Progenitor cell of endocrine pancreas (in vitro differentiated cells): ENCODE data around the gene TESMIN. TPM values are rescaled to one million over a fixed set of nuclear protein-coding genes. Genes with fewer than 3 reads are reported as not detected.

Experiments
- DNase-seq: peaks from one replicate; pipeline ENCODE4 v3.0.0; 2021; ENCODE audit warnings: low spot score; ENCODE audit not compliant: unreplicated experiment
- H3K27ac Mint-ChIP-seq: 2 replicates; pipeline ENCODE4 v1.8.0; 2021; ENCODE audit warnings: mild to moderate bottlenecking, moderate library complexity, mixed read lengths
- H3K27me3 Mint-ChIP-seq: 2 replicates; pipeline ENCODE4 v1.8.0; 2021; ENCODE audit warnings: mixed read lengths
- H3K36me3 Mint-ChIP-seq: 2 replicates; pipeline ENCODE4 v1.8.0; 2022; ENCODE audit warnings: mixed read lengths; ENCODE audit not compliant: insufficient read depth
- H3K4me1 Mint-ChIP-seq: 2 replicates; pipeline ENCODE4 v1.8.0; 2021; ENCODE audit warnings: low read depth, mixed read lengths
- H3K4me3 Mint-ChIP-seq: 2 replicates; pipeline ENCODE4 v1.8.0; 2021; ENCODE audit warnings: low read depth, mild to moderate bottlenecking, moderate library complexity, mixed read lengths
- H3K9me3 Mint-ChIP-seq: 2 replicates; pipeline ENCODE4 v1.8.0; 2021; ENCODE audit warnings: low read depth, mixed read lengths
- long read RNA-seq: library from polyadenylated mRNA; unstranded; transcript quantifications from one replicate; pipeline ENCODE4 v2.0.0, GENCODE V29; 2020
- total RNA-seq: library from RNA; stranded (reverse); gene quantifications from 2 replicates; pipeline ENCODE4 v1.2.1, GENCODE V29; 2021
- TF ChIP-seq, protein P1 (sequence below): fragments of 200-600 bp; sonication (generic); IDR thresholded peaks from one replicate; pipeline ENCODE4 v1.5.0; 2021; ENCODE audit warnings: antibody characterized with exemption, mild to moderate bottlenecking; ENCODE audit not compliant: unreplicated experiment

Gene TESMIN
- 24.2 and 26.6 TPM in 2 replicates for total RNA-seq
- long read RNA-seq, partial matches to known transcripts = 0 of 7 reads
- long read RNA-seq, other reads (novel, unspliced or antisense) = 4 of 7 reads

DNA sequence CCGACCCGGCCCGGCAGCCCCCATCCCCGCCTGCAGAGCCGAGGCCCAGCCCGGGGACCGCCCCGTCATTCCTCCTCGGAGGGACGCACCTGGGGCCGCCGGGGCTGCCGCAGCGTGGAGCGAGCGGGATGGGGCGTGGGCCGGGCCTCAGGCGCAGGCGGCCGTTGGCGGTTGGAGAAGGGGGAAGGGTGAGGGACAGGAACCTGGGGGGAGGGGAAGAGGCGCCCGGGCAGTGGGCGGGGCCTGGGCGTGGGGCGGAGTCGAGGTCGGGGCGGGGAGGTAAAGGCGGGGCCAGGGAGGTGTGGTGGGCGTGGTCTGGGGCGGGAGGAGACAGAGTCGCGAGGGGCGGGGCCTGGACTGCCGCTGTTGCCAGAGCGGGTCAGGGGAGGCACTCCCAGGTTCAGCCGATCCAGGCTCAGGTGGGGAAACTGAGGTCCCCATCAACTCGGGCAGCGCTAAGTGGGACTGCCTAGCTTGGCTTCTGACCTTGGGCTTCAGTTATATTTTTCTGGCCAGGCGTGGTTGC, at the start of gene TESMIN:
TESMIN (minus strand) TSS at position 190 of the 526 bp plus-strand sequence. CDS start 860 bp downstream, outside the sequence.
- Mint-ChIP-seq H3K4me3 (peak within 1 kb of the TSS; percentile 76), H3K27ac (no peak within 1 kb of the TSS), H3K4me1 (peaks cover 14% of the 10 kb centered on the region), H3K36me3 (peaks cover 7% of the 10 kb centered on the region), H3K9me3 (no peaks in the 10 kb centered on the region), H3K27me3 (peaks cover 2% of the 10 kb centered on the region)
- TF ChIP-seq, protein P1, sequence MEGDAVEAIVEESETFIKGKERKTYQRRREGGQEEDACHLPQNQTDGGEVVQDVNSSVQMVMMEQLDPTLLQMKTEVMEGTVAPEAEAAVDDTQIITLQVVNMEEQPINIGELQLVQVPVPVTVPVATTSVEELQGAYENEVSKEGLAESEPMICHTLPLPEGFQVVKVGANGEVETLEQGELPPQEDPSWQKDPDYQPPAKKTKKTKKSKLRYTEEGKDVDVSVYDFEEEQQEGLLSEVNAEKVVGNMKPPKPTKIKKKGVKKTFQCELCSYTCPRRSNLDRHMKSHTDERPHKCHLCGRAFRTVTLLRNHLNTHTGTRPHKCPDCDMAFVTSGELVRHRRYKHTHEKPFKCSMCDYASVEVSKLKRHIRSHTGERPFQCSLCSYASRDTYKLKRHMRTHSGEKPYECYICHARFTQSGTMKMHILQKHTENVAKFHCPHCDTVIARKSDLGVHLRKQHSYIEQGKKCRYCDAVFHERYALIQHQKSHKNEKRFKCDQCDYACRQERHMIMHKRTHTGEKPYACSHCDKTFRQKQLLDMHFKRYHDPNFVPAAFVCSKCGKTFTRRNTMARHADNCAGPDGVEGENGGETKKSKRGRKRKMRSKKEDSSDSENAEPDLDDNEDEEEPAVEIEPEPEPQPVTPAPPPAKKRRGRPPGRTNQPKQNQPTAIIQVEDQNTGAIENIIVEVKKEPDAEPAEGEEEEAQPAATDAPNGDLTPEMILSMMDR = no peak
- DNase-seq = peak; percentile 92

DNA sequence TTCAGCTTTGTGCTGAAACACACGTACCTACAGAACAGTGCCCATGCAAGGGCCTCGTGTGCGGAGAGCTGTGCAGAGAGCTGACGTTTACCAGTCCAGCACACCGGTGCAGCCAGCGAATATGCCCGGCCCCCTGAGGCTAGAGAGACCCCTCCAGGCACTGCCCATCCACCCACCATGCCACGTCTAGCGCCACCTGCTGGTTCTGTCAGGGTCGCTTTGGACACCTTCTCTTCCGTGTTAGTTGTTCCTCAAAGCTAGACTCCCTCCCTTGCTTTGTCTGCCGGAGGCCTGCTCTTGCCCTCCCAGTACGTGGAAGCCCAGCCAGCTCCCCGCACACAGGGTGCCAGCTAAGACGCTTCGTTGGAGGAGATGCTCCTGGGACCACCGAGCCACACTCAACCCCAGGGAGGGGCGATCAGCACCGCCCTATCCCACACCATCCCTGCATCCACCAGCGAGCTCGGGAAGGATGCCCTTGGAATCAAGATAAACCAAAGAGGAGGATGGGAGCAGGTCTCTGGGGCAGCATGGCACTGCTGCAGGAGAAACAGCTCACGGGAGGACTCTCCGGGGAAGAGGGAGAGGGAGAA, 47.0 kb upstream of the TESMIN start:
- peaks cover 2% of the 10 kb centered on the region for H3K27me3 Mint-ChIP-seq
- peak overlapping the region; percentile 45 for H3K27ac Mint-ChIP-seq
- no peaks in the 10 kb centered on the region for H3K4me1 Mint-ChIP-seq
- no peaks in the 10 kb centered on the region for H3K36me3 Mint-ChIP-seq
- TF ChIP-seq, protein P1 = peak; percentile 60
- DNase-seq = peak; percentile 24
- H3K4me3 Mint-ChIP-seq = no peak overlapping the region
- H3K9me3 Mint-ChIP-seq = no peaks in the 10 kb centered on the region

GRCh38 chr11:68796801-68797200, 45.5 kb upstream of the TESMIN start:
- H3K27ac Mint-ChIP-seq = no peak overlapping the region
- H3K4me1 Mint-ChIP-seq = no peaks in the 10 kb centered on the region
- H3K36me3 Mint-ChIP-seq = no peaks in the 10 kb centered on the region
- H3K9me3 Mint-ChIP-seq = no peaks in the 10 kb centered on the region
- peaks cover 2% of the 10 kb centered on the region for H3K27me3 Mint-ChIP-seq
- H3K4me3 Mint-ChIP-seq = no peak overlapping the region
- TF ChIP-seq, protein P1 = no peak
- DNase-seq = no peak

DNA sequence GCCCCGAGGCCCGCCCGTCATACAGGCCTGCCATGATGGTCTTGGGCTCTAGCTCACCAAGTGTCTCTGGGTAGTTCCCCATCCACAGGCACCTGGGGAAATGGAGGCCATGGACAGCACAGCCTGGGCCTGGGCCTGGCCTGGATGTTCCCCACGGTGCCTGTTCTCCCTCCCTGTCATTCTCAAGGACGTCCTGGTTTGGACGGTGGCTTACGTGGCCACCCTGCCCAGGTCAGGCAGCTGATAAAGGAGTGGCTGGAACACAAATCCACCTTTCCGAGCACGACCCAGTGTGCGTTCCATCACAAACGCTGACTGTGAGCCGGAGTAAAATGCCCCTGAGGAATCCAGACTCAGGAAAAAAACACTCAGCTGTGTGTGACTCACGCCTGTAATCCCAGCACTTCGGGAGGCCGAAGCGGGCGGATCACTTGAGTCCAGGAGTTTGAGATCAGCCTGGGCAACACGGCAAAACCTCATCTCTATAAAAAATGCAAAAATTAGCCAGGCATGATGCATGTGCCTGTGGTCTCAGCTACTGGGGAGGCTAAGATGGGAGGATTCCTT, 41.2 kb upstream of the TESMIN start:
- H3K4me3 Mint-ChIP-seq = no peak overlapping the region

DNA sequence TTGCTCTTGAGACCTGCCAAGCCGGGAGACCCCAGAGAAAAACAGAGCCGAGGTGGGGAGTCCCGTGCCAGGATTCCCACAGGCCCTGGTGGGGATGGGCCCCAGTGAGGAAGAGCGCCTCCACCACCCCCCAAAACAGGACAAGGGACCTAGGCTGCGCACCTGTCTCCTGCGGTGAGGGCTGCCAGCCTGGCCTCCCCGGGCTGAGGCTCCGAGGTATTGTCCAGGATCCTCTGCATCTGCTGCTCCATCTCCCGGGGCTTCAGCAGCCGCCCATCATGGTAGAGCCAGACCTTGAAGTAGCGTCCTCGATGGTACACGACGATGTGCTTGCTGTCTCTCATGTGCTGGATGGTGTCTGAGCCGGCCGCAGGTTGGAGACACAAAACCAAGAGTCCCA, 33.3 kb upstream of the TESMIN start:
- DNase-seq = no peak
- no peaks in the 10 kb centered on the region for H3K4me1 Mint-ChIP-seq
- H3K27ac Mint-ChIP-seq = no peak overlapping the region
- no peaks in the 10 kb centered on the region for H3K27me3 Mint-ChIP-seq
- TF ChIP-seq, protein P1 = no peak
- H3K36me3 Mint-ChIP-seq = no peaks in the 10 kb centered on the region
- no peaks in the 10 kb centered on the region for H3K9me3 Mint-ChIP-seq
- no peak overlapping the region for H3K4me3 Mint-ChIP-seq

More for the DNA sequence above, 41.2 kb upstream of the TESMIN start:
- Mint-ChIP-seq H3K36me3 (no peaks in the 10 kb centered on the region), H3K4me1 (no peaks in the 10 kb centered on the region), H3K27ac (no peak overlapping the region), H3K27me3 (no peaks in the 10 kb centered on the region), H3K9me3 (no peaks in the 10 kb centered on the region)
- TF ChIP-seq, protein P1 = no peak
- DNase-seq = no peak
